ENCODE data around the gene STAC3. TPM values are rescaled to one million over a fixed set of nuclear protein-coding genes. Genes with fewer than 3 reads are reported as not detected.

Gene STAC3
- total RNA-seq, 1 experiment from 2014 or later: 2.2 TPM

- ChIA-PET POLR2A (ENCODE audit: unreplicated experiment) (no interaction called here), CTCF (no interaction called here)
- H2AFZ ChIP-seq: no peak overlapping the region
- H3K27me3 ChIP-seq (ENCODE audit: insufficient read depth, low read depth): peaks cover under 1% of the 10 kb centered on the region
- peaks cover 38% of the 10 kb centered on the region for H3K36me3 ChIP-seq (ENCODE audit: low read depth)
- TF ChIP-seq EZH2 (IDR thresholded peaks at IDR 0.05; ENCODE audit: low read depth): no peak
- no peak for TF ChIP-seq CTCF (conservative IDR thresholded peaks at IDR 0.05)
- DNase-seq: no peak
- intact Hi-C loops (cut with micrococcal nuclease; ENCODE audit: unreplicated experiment): no loop called here
- H3K4me3 ChIP-seq: no peak overlapping the region
- H4K20me1 ChIP-seq (ENCODE audit: insufficient read depth): peaks cover 28% of the 10 kb centered on the region
- H3K4me2 ChIP-seq: no peak overlapping the region
- peaks cover 22% of the 10 kb centered on the region for H3K4me1 ChIP-seq (replicated peaks; ENCODE audit: insufficient read depth)
- H3K9me3 ChIP-seq (ENCODE audit: insufficient read depth, low read depth): no peaks in the 10 kb centered on the region
- no peak overlapping the region for H3K27ac ChIP-seq
- no peaks in the 10 kb centered on the region for H3K9me2 ChIP-seq (ENCODE audit: insufficient read depth)
- H3F3A ChIP-seq (ENCODE audit: insufficient read depth, low read depth): peaks cover 70% of the 10 kb centered on the region
- peaks cover 36% of the 10 kb centered on the region for H3K79me2 ChIP-seq (ENCODE audit: low read depth)
- no TSS peak for BruUV-seq (replicated peaks)
These were observed 16.4 kb downstream of the STAC3 start for GRCh38 chr12:57234571-57235016.

- no peaks in the 10 kb centered on the region for H3K9me3 ChIP-seq (ENCODE audit: insufficient read depth, low read depth)
- H3K4me2 ChIP-seq: no peak overlapping the region
- no peak for DNase-seq
- ChIA-PET CTCF (no interaction called here), POLR2A (ENCODE audit: unreplicated experiment) (no interaction called here)
- H3K36me3 ChIP-seq (ENCODE audit: low read depth): peaks cover 38% of the 10 kb centered on the region
- H2AFZ ChIP-seq: no peak overlapping the region
- H3K79me2 ChIP-seq (ENCODE audit: low read depth): peaks cover 38% of the 10 kb centered on the region
- no peak overlapping the region for H3K27ac ChIP-seq
- H4K20me1 ChIP-seq (ENCODE audit: insufficient read depth): peaks cover 28% of the 10 kb centered on the region
- H3K4me1 ChIP-seq (replicated peaks; ENCODE audit: insufficient read depth): peaks cover 22% of the 10 kb centered on the region
- intact Hi-C loops (cut with micrococcal nuclease; ENCODE audit: unreplicated experiment): no loop called here
- peaks cover 74% of the 10 kb centered on the region for H3F3A ChIP-seq (ENCODE audit: insufficient read depth, low read depth)
- no peaks in the 10 kb centered on the region for H3K9me2 ChIP-seq (ENCODE audit: insufficient read depth)
- TF ChIP-seq EZH2 (IDR thresholded peaks at IDR 0.05; ENCODE audit: low read depth) (no peak), CTCF (conservative IDR thresholded peaks at IDR 0.05) (no peak)
- no peaks in the 10 kb centered on the region; the same call in 1 of the 2 replicates for H3K27me3 ChIP-seq (ENCODE audit: insufficient read depth, low read depth)
- BruUV-seq (replicated peaks): no TSS peak
- H3K4me3 ChIP-seq: no peak overlapping the region
These were observed 16.8 kb downstream of the STAC3 start for GRCh38 chr12:57234233-57234570.

GRCh38 chr12:57233357-57234232 is 17.4 kb downstream of the STAC3 start:
- TF ChIP-seq EZH2 (IDR thresholded peaks at IDR 0.05; ENCODE audit: low read depth) (no peak), CTCF (conservative IDR thresholded peaks at IDR 0.05) (no peak)
- Histone ChIP-seq H3K9me3 (ENCODE audit: insufficient read depth, low read depth) (no peaks in the 10 kb centered on the region), H3K4me2 (no peak overlapping the region), H2AFZ (no peak overlapping the region), H3F3A (ENCODE audit: insufficient read depth, low read depth) (peaks cover 78% of the 10 kb centered on the region), H3K27me3 (ENCODE audit: insufficient read depth, low read depth) (no peaks in the 10 kb centered on the region), H3K27ac (no peak overlapping the region), H3K9me2 (ENCODE audit: insufficient read depth) (no peaks in the 10 kb centered on the region), H4K20me1 (ENCODE audit: insufficient read depth) (peaks cover 28% of the 10 kb centered on the region), H3K79me2 (ENCODE audit: low read depth) (peaks cover 44% of the 10 kb centered on the region), H3K36me3 (ENCODE audit: low read depth) (peaks cover 38% of the 10 kb centered on the region), H3K4me1 (replicated peaks; ENCODE audit: insufficient read depth) (peaks cover 26% of the 10 kb centered on the region), H3K4me3 (no peak overlapping the region)
- CTCF ChIA-PET: no interaction called here
- POLR2A ChIA-PET (ENCODE audit: unreplicated experiment): no interaction called here
- intact Hi-C loops (cut with micrococcal nuclease; ENCODE audit: unreplicated experiment): no loop called here
- no peak for DNase-seq
- BruUV-seq (replicated peaks): no TSS peak

Measured in PC-9 (cell line).